Bone marrow (tissue), 2 donors: ENCODE results near the gene SSTR5.

Experiments
- DNase-seq, 2 donors: peaks; one replicate each; lab custom pipeline; 2025; lab: John Stamatoyannopoulos, UW

Gene SSTR5

GRCh38 chr16:1055557-1055924, 17.0 kb upstream of the SSTR5 start:
- no peak for DNase-seq

- DNase-seq: no peak
Observed at GRCh38 chr16:1056196-1056595, 16.4 kb upstream of the SSTR5 start.

- DNase-seq: peak in 1 of 2 donors; percentile 1
Observed at GRCh38 chr16:1057252-1057932, 15.2 kb upstream of the SSTR5 start.

- DNase-seq: no peak
Observed at GRCh38 chr16:1058216-1058615, 14.3 kb upstream of the SSTR5 start.

GRCh38 chr16:1059310-1059709, 13.2 kb upstream of the SSTR5 start:
- DNase-seq: no peak

- no peak for DNase-seq
Observed at GRCh38 chr16:1060416-1061340, 11.9 kb upstream of the SSTR5 start.

GRCh38 chr16:1061769-1062505, 10.6 kb upstream of the SSTR5 start:
- DNase-seq: no peak

- DNase-seq: no peak
Observed at GRCh38 chr16:1062895-1063294, 9.7 kb upstream of the SSTR5 start.

- no peak for DNase-seq
Observed at GRCh38 chr16:1063728-1064127, 8.8 kb upstream of the SSTR5 start.

GRCh38 chr16:1065469-1066128, 6.9 kb upstream of the SSTR5 start:
- DNase-seq: no peak

- no peak for DNase-seq
Observed at GRCh38 chr16:1066584-1067172, 5.9 kb upstream of the SSTR5 start.

GRCh38 chr16:1067629-1068028, 4.9 kb upstream of the SSTR5 start:
- no peak for DNase-seq

- DNase-seq: no peak
Observed at GRCh38 chr16:1068451-1068850, 4.1 kb upstream of the SSTR5 start.

GRCh38 chr16:1069154-1069553, 3.4 kb upstream of the SSTR5 start:
- no peak for DNase-seq

- DNase-seq: no peak
Observed at GRCh38 chr16:1070084-1070863, 2.3 kb upstream of the SSTR5 start.

- DNase-seq: no peak
Observed at GRCh38 chr16:1070864-1071408, 1.6 kb upstream of the SSTR5 start.

- no peak for DNase-seq
Observed at GRCh38 chr16:1071561-1072225, 854 bp upstream of the SSTR5 start.

GRCh38 chr16:1073262-1073558, 663 bp downstream of the SSTR5 start:
- no peak for DNase-seq

- DNase-seq: no peak
Observed at GRCh38 chr16:1073566-1074378, 1.2 kb downstream of the SSTR5 start.

GRCh38 chr16:1074379-1074649, 1.8 kb downstream of the SSTR5 start:
- no peak for DNase-seq
